ENCODE measurements around the gene TRIM37.

The TRIM37 gene

DNA sequence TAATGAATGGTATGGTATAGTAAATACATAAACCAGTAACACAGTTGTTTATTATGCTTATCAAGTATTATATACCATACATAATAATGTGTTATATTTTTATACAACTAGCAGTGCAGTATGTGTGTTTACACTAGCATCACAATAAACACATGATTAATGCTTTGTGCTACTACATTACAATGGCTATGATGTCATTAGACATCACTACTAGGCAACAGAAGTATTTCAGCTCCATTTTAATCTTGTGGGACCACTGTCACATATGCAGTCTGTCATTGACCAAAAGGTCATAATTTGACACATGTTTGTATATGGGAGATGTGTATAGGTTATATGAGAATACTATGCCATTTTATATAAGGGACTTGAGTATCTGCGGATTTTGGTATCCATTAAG, 32.7 kb downstream of the TRIM37 start:
- Histone ChIP-seq H3K4me3 (ENCODE audit: low read length) (no peak overlapping the region), H3K27me3 (replicated peaks; ENCODE audit: control insufficient read depth, insufficient read depth, low read length) (no peaks in the 10 kb centered on the region), H3K4me1 (ENCODE audit: control insufficient read depth, insufficient read depth, low read length) (peaks cover 14% of the 10 kb centered on the region), H3K9me3 (ENCODE audit: control insufficient read depth, low read length) (no peaks in the 10 kb centered on the region), H3K36me3 (ENCODE audit: control insufficient read depth, insufficient read depth, low read length, severe bottlenecking) (peaks cover 39% of the 10 kb centered on the region), H3K9ac (ENCODE audit: low read length) (no peak overlapping the region)
- DNase-seq (ENCODE audit: low read depth), result no peak

DNA sequence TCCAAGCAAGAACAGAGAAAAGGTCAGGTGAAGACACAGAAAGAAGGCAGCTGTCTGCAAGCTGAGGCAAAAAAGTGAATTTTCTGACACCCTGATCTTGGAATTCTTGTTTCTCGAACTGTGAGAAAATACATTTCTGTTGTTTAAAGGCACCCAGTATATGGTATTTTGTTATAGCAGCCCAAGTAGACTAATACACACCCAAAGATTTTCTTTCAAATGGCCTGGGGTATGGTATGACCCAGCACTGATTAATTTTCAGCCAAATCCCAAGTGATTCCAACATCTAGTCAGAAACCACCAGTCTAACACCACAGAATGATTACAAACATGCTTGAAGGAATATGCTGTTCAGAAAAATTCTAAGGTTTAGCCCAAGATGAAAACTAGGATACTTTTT, 36.8 kb downstream of the TRIM37 start:
- no peak overlapping the region for H3K9ac ChIP-seq (ENCODE audit: low read length)
- H3K4me1 ChIP-seq (ENCODE audit: control insufficient read depth, insufficient read depth, low read length), result peaks cover 13% of the 10 kb centered on the region

DNA sequence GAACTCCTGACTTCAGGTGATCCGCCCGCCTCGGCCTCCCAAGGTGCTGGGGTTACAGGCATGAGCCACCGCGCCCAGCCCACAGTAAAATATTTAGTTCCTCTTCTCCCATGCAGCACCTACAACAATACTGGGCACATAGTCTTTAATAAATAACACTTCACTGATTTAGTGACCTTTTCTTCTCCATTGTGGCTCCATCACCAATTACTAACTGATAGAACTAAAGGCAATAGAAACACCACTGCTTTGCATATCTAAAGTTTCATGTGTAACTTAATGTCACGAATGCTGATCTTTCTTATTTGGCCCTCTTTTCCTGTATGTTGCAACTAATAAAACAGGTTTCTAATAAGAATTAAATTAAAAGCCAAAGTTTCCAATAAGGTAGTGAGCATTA, 38.9 kb downstream of the TRIM37 start:
- DNase-seq (ENCODE audit: low read depth), result no peak
- no peak overlapping the region for H3K9ac ChIP-seq (ENCODE audit: low read length)

More for the DNA sequence above, 36.8 kb downstream of the TRIM37 start:
- Histone ChIP-seq H3K9me3 (ENCODE audit: control insufficient read depth, low read length) (no peaks in the 10 kb centered on the region), H3K4me3 (ENCODE audit: low read length) (no peak overlapping the region), H3K36me3 (ENCODE audit: control insufficient read depth, insufficient read depth, low read length, severe bottlenecking) (peaks cover 34% of the 10 kb centered on the region), H3K27me3 (replicated peaks; ENCODE audit: control insufficient read depth, insufficient read depth, low read length) (no peaks in the 10 kb centered on the region)
- DNase-seq (ENCODE audit: low read depth), result no peak

DNA sequence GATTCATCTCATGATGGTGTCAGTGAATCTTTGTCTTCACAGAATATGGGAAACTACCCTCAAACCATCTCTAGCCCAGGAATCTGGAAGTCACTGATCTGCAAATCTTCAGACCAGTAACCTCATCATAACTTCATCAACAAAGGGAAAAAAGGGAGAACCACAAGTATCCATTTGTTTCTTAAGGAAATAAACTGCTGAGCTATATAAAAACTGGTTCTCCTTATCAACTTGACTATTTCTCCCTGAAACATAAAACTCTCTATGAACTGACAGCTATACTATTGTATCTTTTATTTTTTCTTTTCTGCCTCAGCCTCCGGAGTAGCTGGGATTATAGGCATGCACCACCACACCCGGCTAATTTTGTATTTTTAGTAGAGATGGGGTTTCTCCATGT, 39.3 kb downstream of the TRIM37 start:
- no peak overlapping the region for H3K4me3 ChIP-seq (ENCODE audit: low read length)
- H3K36me3 ChIP-seq (ENCODE audit: control insufficient read depth, insufficient read depth, low read length, severe bottlenecking), result peaks cover 37% of the 10 kb centered on the region
- H3K27me3 ChIP-seq (replicated peaks; ENCODE audit: control insufficient read depth, insufficient read depth, low read length), result no peaks in the 10 kb centered on the region
- H3K9me3 ChIP-seq (ENCODE audit: control insufficient read depth, low read length), result no peaks in the 10 kb centered on the region
- no peaks in the 10 kb centered on the region for H3K4me1 ChIP-seq (ENCODE audit: control insufficient read depth, insufficient read depth, low read length)
- no peak overlapping the region for H3K9ac ChIP-seq (ENCODE audit: low read length)
- DNase-seq (ENCODE audit: low read depth), result no peak

More for the DNA sequence above, 38.9 kb downstream of the TRIM37 start:
- no peaks in the 10 kb centered on the region for H3K9me3 ChIP-seq (ENCODE audit: control insufficient read depth, low read length)
- peaks cover 33% of the 10 kb centered on the region for H3K36me3 ChIP-seq (ENCODE audit: control insufficient read depth, insufficient read depth, low read length, severe bottlenecking)
- no peaks in the 10 kb centered on the region for H3K4me1 ChIP-seq (ENCODE audit: control insufficient read depth, insufficient read depth, low read length)
- no peaks in the 10 kb centered on the region for H3K27me3 ChIP-seq (replicated peaks; ENCODE audit: control insufficient read depth, insufficient read depth, low read length)
- H3K4me3 ChIP-seq (ENCODE audit: low read length), result no peak overlapping the region

DNA sequence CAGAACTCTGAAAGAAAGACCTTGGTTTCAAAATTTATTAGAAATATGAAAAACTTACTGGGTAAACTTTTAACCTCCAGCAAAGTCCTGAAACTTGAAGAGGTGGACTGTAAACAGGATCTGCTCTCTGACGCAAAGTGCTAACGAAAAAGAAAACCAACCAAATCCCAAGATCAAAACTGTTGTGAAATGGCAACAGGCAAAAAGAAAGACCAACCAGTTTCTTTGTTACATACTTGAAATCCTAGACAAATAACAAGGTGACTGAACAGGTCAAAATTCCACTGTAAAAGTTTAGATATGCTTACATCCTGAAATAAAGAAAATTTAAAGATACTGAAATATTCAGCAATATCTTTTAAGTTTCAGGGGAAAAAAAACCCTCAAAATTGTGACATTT, 44.2 kb downstream of the TRIM37 start:
- no peak overlapping the region for H3K4me3 ChIP-seq (ENCODE audit: low read length)
- no peak overlapping the region for H3K9ac ChIP-seq (ENCODE audit: low read length)
- H3K27me3 ChIP-seq (replicated peaks; ENCODE audit: control insufficient read depth, insufficient read depth, low read length), result no peaks in the 10 kb centered on the region
- no peaks in the 10 kb centered on the region for H3K4me1 ChIP-seq (ENCODE audit: control insufficient read depth, insufficient read depth, low read length)
- DNase-seq (ENCODE audit: low read depth), result no peak
- peaks cover 38% of the 10 kb centered on the region for H3K36me3 ChIP-seq (ENCODE audit: control insufficient read depth, insufficient read depth, low read length, severe bottlenecking)
- H3K9me3 ChIP-seq (ENCODE audit: control insufficient read depth, low read length), result no peaks in the 10 kb centered on the region

DNA sequence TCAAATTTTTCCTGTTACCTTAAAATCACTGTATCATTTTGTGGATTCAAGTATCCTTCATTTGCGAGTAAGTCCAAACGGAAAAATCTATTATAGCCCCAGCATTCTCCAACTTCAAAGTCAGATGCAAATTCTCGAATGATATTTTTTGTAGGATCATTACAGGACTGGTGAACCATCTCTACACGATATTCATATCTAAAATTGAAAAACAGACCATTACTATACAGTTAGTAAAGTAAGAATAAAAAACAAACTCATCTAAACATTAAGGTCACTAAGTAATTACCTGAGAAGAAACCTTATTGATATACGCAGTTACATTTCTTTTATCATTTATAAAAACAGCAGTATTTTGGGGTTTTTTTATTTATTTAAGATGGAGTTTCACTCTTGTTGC, 49.8 kb downstream of the TRIM37 start:
- Histone ChIP-seq H3K4me1 (ENCODE audit: control insufficient read depth, insufficient read depth, low read length) (no peaks in the 10 kb centered on the region), H3K36me3 (ENCODE audit: control insufficient read depth, insufficient read depth, low read length, severe bottlenecking) (peaks cover 43% of the 10 kb centered on the region), H3K27me3 (replicated peaks; ENCODE audit: control insufficient read depth, insufficient read depth, low read length) (no peaks in the 10 kb centered on the region), H3K9ac (ENCODE audit: low read length) (no peak overlapping the region), H3K9me3 (ENCODE audit: control insufficient read depth, low read length) (no peaks in the 10 kb centered on the region), H3K4me3 (ENCODE audit: low read length) (no peak overlapping the region)
- DNase-seq (ENCODE audit: low read depth), result no peak

DNA sequence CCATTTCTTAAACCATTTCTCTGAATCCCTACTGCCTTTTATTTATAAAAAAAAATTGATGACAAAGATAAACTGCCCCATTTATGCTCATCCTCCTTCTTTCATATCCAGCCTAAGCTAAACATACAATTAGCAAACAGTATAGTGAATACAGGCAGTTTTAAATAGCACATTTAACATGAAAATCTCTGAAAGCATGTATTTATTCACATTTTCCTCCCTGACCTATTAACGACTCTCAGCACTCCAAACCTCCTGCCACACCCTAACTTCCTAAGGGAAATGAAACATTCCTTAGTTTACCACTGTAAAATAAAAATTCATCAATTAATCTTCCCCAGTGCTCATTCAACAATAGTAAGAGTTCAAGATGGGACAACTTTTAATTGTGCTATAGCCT, 56.9 kb downstream of the TRIM37 start:
- Histone ChIP-seq H3K9me3 (ENCODE audit: control insufficient read depth, low read length) (no peaks in the 10 kb centered on the region), H3K4me3 (ENCODE audit: low read length) (no peak overlapping the region), H3K9ac (ENCODE audit: low read length) (no peak overlapping the region), H3K4me1 (ENCODE audit: control insufficient read depth, insufficient read depth, low read length) (peaks cover 11% of the 10 kb centered on the region), H3K36me3 (ENCODE audit: control insufficient read depth, insufficient read depth, low read length, severe bottlenecking) (peaks cover 22% of the 10 kb centered on the region), H3K27me3 (replicated peaks; ENCODE audit: control insufficient read depth, insufficient read depth, low read length) (no peaks in the 10 kb centered on the region)
- DNase-seq (ENCODE audit: low read depth), result no peak

DNA sequence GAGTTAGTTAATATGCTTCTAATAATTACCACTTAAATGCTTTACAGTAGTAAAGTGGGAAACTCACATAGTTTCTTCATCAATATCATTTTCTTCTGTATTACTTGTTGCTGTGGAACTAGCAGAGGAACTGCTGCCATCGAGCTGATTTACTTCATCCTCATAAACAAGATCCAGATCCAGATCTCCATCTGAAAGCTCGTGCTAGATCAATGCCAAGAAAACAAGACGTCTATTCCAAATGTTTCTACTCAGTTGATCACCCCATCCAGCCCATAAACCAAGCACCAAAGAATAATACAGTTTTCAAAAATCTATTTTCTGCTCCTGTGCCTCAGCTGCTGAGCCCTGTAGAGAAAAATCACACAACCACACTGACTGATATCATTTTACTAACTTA, 59.1 kb downstream of the TRIM37 start:
- no peak overlapping the region for H3K9ac ChIP-seq (ENCODE audit: low read length)
- peaks cover 29% of the 10 kb centered on the region for H3K36me3 ChIP-seq (ENCODE audit: control insufficient read depth, insufficient read depth, low read length, severe bottlenecking)
- DNase-seq (ENCODE audit: low read depth), result no peak
- no peak overlapping the region for H3K4me3 ChIP-seq (ENCODE audit: low read length)
- peaks cover 11% of the 10 kb centered on the region for H3K4me1 ChIP-seq (ENCODE audit: control insufficient read depth, insufficient read depth, low read length)
- H3K27me3 ChIP-seq (replicated peaks; ENCODE audit: control insufficient read depth, insufficient read depth, low read length), result no peaks in the 10 kb centered on the region
- no peaks in the 10 kb centered on the region for H3K9me3 ChIP-seq (ENCODE audit: control insufficient read depth, low read length)

DNA sequence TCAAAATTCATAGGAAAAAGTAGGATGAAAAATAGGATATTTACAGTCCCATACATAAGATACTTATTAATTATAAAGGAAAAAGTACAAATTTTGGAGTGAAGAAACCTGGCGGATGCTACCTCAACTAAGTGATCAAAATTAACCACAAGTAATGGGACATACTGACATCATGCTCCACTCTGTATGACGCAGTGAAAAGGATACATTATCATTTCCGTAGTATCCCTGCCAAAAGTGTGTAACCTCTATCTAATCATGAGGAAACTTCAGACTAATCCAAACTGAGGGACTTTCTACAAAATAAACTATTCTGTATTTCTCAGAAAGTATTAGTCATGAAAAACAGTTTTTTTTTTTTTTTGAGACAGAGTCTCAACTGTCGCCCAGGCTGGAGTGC, 60.5 kb downstream of the TRIM37 start:
- Histone ChIP-seq H3K4me1 (ENCODE audit: control insufficient read depth, insufficient read depth, low read length) (peaks cover 11% of the 10 kb centered on the region), H3K36me3 (ENCODE audit: control insufficient read depth, insufficient read depth, low read length, severe bottlenecking) (peaks cover 33% of the 10 kb centered on the region), H3K4me3 (ENCODE audit: low read length) (no peak overlapping the region), H3K9me3 (ENCODE audit: control insufficient read depth, low read length) (no peaks in the 10 kb centered on the region), H3K9ac (ENCODE audit: low read length) (no peak overlapping the region), H3K27me3 (replicated peaks; ENCODE audit: control insufficient read depth, insufficient read depth, low read length) (no peaks in the 10 kb centered on the region)
- no peak for DNase-seq (ENCODE audit: low read depth)

DNA sequence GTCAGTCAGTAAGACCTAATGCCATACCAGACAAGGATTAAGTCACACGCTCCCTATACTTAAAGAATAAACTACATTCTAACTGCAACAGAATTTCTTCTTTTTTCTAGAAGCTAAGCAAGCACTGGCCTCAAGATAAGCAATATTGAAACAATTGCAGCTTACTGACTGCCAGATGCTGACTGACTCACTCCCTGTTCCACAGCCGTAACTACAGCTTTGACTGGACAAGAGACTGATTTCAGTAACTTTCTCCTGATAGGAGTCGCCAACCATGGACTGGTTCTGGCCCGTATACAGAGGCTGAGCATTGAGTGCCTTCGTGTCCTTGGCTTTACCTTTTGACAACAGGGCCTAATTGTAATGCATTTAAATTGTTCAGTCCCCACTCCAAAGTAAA, 67.9 kb downstream of the TRIM37 start:
- H3K9me3 ChIP-seq (ENCODE audit: control insufficient read depth, low read length), result no peaks in the 10 kb centered on the region
- H3K27me3 ChIP-seq (replicated peaks; ENCODE audit: control insufficient read depth, insufficient read depth, low read length), result no peaks in the 10 kb centered on the region
- no peak overlapping the region for H3K4me3 ChIP-seq (ENCODE audit: low read length)
- peak; percentile 34 for DNase-seq (ENCODE audit: low read depth)
- peaks cover 41% of the 10 kb centered on the region for H3K36me3 ChIP-seq (ENCODE audit: control insufficient read depth, insufficient read depth, low read length, severe bottlenecking)
- no peak overlapping the region for H3K9ac ChIP-seq (ENCODE audit: low read length)
- peaks cover 8% of the 10 kb centered on the region for H3K4me1 ChIP-seq (ENCODE audit: control insufficient read depth, insufficient read depth, low read length)

DNA sequence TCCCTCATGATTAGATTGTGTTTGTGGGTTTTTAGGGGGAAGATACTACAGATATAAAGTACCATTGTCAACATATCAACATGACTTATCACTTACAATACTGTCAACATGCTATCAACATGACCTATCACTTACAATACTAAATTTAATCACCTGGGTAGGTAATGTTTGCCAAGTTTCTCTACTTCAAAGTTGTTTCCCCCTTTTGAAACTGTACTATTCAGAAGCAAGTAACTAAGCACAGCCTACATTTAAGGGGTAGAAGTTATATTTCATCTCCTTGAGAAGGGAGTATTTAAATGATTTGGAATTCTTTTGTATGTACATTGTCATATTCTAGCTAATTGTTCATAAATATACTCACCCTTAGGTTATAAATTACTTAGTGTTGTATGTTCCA, 68.7 kb downstream of the TRIM37 start:
- peaks cover 34% of the 10 kb centered on the region for H3K36me3 ChIP-seq (ENCODE audit: control insufficient read depth, insufficient read depth, low read length, severe bottlenecking)
- H3K9me3 ChIP-seq (ENCODE audit: control insufficient read depth, low read length), result no peaks in the 10 kb centered on the region
- no peak overlapping the region for H3K9ac ChIP-seq (ENCODE audit: low read length)
- peaks cover 8% of the 10 kb centered on the region for H3K4me1 ChIP-seq (ENCODE audit: control insufficient read depth, insufficient read depth, low read length)
- no peak for DNase-seq (ENCODE audit: low read depth)
- H3K27me3 ChIP-seq (replicated peaks; ENCODE audit: control insufficient read depth, insufficient read depth, low read length), result no peaks in the 10 kb centered on the region
- H3K4me3 ChIP-seq (ENCODE audit: low read length), result no peak overlapping the region

DNA sequence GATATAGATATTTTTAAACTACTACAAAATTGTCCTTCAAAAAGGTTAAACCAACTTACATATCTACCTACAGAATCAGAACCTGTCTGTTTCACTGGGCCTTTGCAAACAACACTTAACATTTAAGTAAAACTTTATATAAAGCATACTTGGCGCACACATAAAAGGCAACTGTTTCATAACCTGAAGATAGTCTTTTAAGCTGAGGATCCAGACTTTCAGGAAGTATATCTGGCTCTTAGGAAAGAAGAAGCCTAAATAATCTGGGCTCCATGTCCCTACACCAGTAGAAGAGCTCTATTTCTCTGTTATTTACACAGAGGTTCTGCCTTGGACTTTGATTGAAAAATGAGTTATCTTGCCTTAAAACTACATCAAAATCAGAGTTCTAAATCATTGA, 75.9 kb downstream of the TRIM37 start:
- Histone ChIP-seq H3K27me3 (replicated peaks; ENCODE audit: control insufficient read depth, insufficient read depth, low read length) (no peaks in the 10 kb centered on the region), H3K4me3 (ENCODE audit: low read length) (no peak overlapping the region), H3K9me3 (ENCODE audit: control insufficient read depth, low read length) (no peaks in the 10 kb centered on the region), H3K36me3 (ENCODE audit: control insufficient read depth, insufficient read depth, low read length, severe bottlenecking) (peaks cover 11% of the 10 kb centered on the region), H3K4me1 (ENCODE audit: control insufficient read depth, insufficient read depth, low read length) (peaks cover 29% of the 10 kb centered on the region), H3K9ac (ENCODE audit: low read length) (no peak overlapping the region)
- no peak for DNase-seq (ENCODE audit: low read depth)
